ENCODE measurements around the gene SLC12A3. TPM values are rescaled to one million over a fixed set of nuclear protein-coding genes. Genes with fewer than 3 reads are reported as not detected.

The SLC12A3 gene
- total RNA-seq, 1 donor from 2014 or later: not detected

DNA sequence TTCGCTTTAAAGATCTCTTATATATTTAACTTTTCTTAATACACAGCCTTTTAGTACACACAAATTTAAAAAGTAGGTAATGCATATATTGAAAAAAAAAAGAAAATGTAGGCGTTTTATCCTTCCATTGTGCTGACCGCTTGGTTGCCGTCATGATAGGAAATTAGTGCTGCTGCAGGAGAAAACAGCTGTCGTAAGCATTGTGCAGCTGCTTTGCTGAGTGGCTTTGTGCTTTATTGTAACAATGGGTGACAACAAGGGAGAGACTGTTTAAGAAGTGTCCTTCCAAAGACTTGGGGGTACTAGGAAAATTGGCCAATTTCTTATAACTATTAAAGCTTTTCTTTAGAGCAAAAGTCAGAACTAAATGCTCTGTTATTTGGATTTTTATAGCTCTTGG, 71.9 kb downstream of the SLC12A3 start:
- H3K27ac Mint-ChIP-seq (ENCODE audit: unreplicated experiment): peak overlapping the region; percentile 19
- peak overlapping the region; percentile 5 for H3K4me3 Mint-ChIP-seq
- TF ChIP-seq, protein P1, sequence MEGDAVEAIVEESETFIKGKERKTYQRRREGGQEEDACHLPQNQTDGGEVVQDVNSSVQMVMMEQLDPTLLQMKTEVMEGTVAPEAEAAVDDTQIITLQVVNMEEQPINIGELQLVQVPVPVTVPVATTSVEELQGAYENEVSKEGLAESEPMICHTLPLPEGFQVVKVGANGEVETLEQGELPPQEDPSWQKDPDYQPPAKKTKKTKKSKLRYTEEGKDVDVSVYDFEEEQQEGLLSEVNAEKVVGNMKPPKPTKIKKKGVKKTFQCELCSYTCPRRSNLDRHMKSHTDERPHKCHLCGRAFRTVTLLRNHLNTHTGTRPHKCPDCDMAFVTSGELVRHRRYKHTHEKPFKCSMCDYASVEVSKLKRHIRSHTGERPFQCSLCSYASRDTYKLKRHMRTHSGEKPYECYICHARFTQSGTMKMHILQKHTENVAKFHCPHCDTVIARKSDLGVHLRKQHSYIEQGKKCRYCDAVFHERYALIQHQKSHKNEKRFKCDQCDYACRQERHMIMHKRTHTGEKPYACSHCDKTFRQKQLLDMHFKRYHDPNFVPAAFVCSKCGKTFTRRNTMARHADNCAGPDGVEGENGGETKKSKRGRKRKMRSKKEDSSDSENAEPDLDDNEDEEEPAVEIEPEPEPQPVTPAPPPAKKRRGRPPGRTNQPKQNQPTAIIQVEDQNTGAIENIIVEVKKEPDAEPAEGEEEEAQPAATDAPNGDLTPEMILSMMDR (conservative IDR thresholded peaks at IDR 0.05): no peak
- H3K9me3 Mint-ChIP-seq: no peaks in the 10 kb centered on the region
- no peak for DNase-seq (ENCODE audit: low read depth, low spot score)
- peaks cover 9% of the 10 kb centered on the region for H3K36me3 Mint-ChIP-seq (ENCODE audit: low read depth)
- peaks cover 41% of the 10 kb centered on the region for H3K4me1 Mint-ChIP-seq
- H3K27me3 Mint-ChIP-seq (ENCODE audit: low read depth): no peaks in the 10 kb centered on the region

DNA sequence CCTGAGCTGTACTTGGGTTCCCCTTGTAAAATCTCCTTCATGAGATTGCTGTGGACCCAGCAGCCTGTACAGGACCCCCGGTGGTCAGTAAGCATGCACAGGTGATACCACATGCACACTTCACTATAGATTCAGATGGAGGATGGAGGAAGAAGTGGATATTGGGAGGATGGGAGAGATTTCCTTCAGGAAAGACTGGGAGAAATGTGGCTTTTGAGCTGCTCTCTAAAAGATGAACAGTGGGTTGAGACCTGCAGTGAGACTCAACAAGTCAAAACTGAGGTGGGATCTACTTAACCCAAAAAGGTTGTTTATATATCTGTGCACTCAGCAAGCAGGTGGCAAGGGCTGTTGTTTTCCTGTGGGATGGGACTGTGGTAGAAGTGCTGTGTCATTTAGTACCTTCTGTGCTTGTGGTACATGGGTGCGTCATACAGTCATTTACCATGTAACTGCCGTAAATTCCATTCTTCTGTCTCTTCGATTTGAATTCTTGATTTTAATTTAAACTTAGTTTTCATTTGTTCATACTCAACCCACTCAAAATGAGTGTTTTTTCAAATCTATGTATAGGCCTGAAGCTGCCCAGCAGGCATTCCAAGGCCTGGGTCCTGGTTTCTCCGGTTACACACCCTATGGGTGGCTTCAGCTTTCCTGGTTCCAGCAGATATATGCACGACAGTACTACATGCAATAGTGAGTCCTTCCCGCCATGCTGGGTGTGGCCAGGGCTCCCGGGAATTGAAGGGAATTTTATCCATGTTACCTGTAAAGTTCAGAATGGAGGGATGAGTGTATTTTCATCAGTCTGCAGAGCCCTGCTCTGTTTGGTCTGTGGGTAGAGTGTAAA, 73.9 kb downstream of the SLC12A3 start:
- H3K4me3 Mint-ChIP-seq: no peak overlapping the region
- no peaks in the 10 kb centered on the region for H3K27me3 Mint-ChIP-seq (ENCODE audit: low read depth)
- peak overlapping the region; percentile 88 for H3K27ac Mint-ChIP-seq (ENCODE audit: unreplicated experiment)
- H3K4me1 Mint-ChIP-seq: peaks cover 31% of the 10 kb centered on the region
- TF ChIP-seq, protein P1 (conservative IDR thresholded peaks at IDR 0.05): no peak
- H3K36me3 Mint-ChIP-seq (ENCODE audit: low read depth): peaks cover 12% of the 10 kb centered on the region
- no peak for DNase-seq (ENCODE audit: low read depth, low spot score)
- no peaks in the 10 kb centered on the region for H3K9me3 Mint-ChIP-seq

DNA sequence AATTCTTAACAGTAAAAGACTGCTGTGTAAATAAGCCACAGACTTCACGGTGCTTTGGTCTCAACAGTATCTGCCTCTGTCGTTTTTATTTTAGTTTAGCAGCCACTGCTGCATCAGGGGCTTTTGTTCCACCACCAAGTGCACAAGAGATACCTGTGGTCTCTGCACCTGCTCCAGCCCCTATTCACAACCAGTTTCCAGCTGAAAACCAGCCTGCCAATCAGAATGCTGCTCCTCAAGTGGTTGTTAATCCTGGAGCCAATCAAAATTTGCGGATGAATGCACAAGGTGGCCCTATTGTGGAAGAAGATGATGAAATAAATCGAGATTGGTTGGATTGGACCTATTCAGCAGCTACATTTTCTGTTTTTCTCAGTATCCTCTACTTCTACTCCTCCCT, 74.8 kb downstream of the SLC12A3 start:
- TF ChIP-seq, protein P1 (conservative IDR thresholded peaks at IDR 0.05): no peak
- Mint-ChIP-seq H3K4me1 (peaks cover 22% of the 10 kb centered on the region), H3K4me3 (no peak overlapping the region), H3K9me3 (no peaks in the 10 kb centered on the region), H3K27me3 (ENCODE audit: low read depth) (no peaks in the 10 kb centered on the region), H3K27ac (ENCODE audit: unreplicated experiment) (no peak overlapping the region), H3K36me3 (ENCODE audit: low read depth) (peaks cover 12% of the 10 kb centered on the region)
- no peak for DNase-seq (ENCODE audit: low read depth, low spot score)

DNA sequence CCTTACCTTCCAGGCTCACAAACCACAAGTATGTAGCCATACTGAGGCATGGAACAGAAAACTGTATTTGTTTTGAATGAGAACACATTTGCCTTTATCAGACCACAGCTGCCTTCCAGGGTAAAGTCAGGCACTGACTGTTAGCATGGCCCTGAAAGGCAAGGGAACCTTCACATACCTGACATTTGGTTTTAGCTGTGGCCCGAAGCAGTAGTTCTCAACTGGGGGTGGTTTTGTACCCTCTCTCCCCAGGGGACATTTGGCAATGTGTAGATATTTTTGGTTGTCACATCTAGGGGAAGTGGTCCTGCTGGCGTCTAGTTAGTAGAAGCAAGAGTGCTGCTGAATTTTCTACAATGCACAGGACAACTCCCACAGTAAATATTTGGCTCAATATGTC, 76.1 kb downstream of the SLC12A3 start:
- Mint-ChIP-seq H3K27ac (ENCODE audit: unreplicated experiment) (no peak overlapping the region), H3K9me3 (no peaks in the 10 kb centered on the region), H3K36me3 (ENCODE audit: low read depth) (peaks cover 12% of the 10 kb centered on the region), H3K4me3 (no peak overlapping the region), H3K27me3 (ENCODE audit: low read depth) (no peaks in the 10 kb centered on the region), H3K4me1 (peaks cover 14% of the 10 kb centered on the region)
- no peak for DNase-seq (ENCODE audit: low read depth, low spot score)
- TF ChIP-seq, protein P1 (conservative IDR thresholded peaks at IDR 0.05): no peak

DNA sequence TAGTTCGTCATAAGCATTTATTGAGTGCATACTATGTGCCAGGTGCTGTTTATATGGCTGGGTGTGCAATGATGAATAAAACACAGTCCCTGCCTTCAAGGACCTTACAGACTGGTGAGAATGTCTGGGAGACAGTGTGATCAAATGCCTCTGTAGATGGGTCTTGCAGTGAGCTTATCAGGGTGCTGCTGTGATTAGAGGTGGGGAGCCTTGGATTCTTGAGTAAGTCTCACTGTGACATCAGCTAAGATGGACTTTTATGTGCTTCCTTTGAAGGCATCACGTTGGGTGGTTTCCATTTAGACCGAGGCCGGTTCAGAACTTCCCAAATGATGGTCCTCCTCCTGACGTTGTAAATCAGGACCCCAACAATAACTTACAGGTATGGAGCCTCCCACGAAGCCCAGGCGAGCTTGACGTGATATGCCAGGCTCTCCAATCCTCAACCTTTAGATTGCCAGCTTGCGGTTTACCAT, 76.9 kb downstream of the SLC12A3 start:
- DNase-seq (ENCODE audit: low read depth, low spot score): no peak
- Mint-ChIP-seq H3K9me3 (no peaks in the 10 kb centered on the region), H3K36me3 (ENCODE audit: low read depth) (peaks cover 12% of the 10 kb centered on the region), H3K4me1 (peaks cover 7% of the 10 kb centered on the region), H3K27me3 (ENCODE audit: low read depth) (no peaks in the 10 kb centered on the region), H3K27ac (ENCODE audit: unreplicated experiment) (no peak overlapping the region), H3K4me3 (no peak overlapping the region)
- TF ChIP-seq, protein P1 (conservative IDR thresholded peaks at IDR 0.05): no peak

Measured in neural crest cell (in vitro differentiated cells).